Fibroblast of the aortic adventitia (primary cell): ENCODE measurements around the gene LRCH2. TPM values are rescaled to one million over a fixed set of nuclear protein-coding genes. Genes with fewer than 3 reads are reported as not detected.

ENCODE experiments used
- DNase-seq: peaks from one replicate; pipeline ENCODE4 v3.0.0-alpha.2; 2010; ENCODE audit warnings: low read depth
- H3K4me3 ChIP-seq: 2 replicates; pipeline ENCODE4 v1.5.1; 2011; ENCODE audit warnings: low read depth, mild to moderate bottlenecking, control low read depth, low read length, moderate library complexity
- total RNA-seq: library from RNA; depleted of rRNA; stranded (reverse); fragments of >200 nt; gene quantifications from 2 replicates; pipeline ENCODE4 v1.2.3, GENCODE V29; 2012; ENCODE audit warnings: low replicate concordance
- TF ChIP-seq, protein P1 (sequence below): IDR thresholded peaks from 2 replicates; pipeline ENCODE4 v1.5.1; 2011; ENCODE audit warnings: mild to moderate bottlenecking, low read length, control low read depth, inconsistent platforms; ENCODE audit not compliant: insufficient read depth

LRCH2 gene
- total RNA-seq, 1 donor, result 11.1 TPM

DNA sequence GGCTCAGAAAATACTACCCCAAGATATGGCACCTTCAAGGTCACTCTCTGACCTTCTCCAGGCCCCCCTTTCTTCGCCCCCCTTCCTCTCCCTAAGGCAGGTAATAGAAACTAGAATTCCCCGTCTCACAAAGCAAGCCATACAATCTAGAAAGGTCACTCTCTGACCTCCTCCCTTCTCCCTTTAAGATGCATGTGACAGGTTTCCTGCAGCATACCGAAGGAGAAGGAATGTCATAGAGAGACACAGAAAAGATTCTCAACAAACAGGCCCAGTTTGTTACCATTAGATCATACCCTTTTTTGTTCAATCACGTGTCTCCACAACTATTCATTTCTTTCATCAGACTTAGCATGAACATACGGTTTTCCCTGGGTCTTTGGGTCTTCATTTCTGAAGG, 95.9 kb downstream of the LRCH2 start:
- no peak for DNase-seq
- no peak overlapping the region for H3K4me3 ChIP-seq
- TF ChIP-seq, protein P1, sequence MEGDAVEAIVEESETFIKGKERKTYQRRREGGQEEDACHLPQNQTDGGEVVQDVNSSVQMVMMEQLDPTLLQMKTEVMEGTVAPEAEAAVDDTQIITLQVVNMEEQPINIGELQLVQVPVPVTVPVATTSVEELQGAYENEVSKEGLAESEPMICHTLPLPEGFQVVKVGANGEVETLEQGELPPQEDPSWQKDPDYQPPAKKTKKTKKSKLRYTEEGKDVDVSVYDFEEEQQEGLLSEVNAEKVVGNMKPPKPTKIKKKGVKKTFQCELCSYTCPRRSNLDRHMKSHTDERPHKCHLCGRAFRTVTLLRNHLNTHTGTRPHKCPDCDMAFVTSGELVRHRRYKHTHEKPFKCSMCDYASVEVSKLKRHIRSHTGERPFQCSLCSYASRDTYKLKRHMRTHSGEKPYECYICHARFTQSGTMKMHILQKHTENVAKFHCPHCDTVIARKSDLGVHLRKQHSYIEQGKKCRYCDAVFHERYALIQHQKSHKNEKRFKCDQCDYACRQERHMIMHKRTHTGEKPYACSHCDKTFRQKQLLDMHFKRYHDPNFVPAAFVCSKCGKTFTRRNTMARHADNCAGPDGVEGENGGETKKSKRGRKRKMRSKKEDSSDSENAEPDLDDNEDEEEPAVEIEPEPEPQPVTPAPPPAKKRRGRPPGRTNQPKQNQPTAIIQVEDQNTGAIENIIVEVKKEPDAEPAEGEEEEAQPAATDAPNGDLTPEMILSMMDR, result no peak

DNA sequence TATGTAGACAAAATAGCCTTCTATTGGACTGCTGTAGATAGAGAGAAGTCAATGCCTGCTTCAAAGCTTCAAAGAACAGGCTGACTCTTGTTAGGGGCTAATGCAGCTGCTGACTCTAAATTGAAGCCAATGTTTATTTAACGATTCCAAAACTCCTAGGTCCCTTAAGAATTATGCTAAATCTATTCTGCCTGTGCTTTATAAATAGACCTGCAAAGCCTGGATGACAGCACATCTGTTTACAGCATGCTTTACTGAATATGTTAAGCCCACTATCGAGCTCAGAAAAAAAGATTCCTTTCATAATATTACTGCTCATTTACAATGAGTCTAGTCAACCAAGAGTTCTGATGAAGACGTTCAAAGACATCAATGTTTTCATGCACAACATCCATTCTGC, 99.5 kb downstream of the LRCH2 start:
- TF ChIP-seq, protein P1, result no peak
- DNase-seq, result no peak
- H3K4me3 ChIP-seq, result no peak overlapping the region

DNA sequence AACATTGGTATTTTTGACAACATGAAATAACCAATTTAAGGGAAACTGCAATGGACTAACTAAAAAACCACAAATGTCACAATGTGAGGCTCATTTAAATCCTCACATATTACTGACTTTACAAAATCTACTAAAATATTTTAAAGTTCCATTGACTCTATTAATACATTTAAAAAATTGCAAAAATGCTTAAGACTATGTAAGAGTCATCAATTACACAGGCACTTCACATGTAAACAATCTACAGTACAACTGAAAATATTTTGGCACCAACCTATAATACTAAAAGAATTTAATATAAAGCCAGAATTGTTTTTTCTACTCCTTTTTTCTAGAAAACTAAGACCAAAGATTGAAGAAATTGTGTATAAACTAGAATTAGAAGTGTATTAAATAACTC, 121.5 kb downstream of the LRCH2 start:
- no peak overlapping the region for H3K4me3 ChIP-seq
- peak; percentile 11 for DNase-seq
- TF ChIP-seq, protein P1, result no peak

DNA sequence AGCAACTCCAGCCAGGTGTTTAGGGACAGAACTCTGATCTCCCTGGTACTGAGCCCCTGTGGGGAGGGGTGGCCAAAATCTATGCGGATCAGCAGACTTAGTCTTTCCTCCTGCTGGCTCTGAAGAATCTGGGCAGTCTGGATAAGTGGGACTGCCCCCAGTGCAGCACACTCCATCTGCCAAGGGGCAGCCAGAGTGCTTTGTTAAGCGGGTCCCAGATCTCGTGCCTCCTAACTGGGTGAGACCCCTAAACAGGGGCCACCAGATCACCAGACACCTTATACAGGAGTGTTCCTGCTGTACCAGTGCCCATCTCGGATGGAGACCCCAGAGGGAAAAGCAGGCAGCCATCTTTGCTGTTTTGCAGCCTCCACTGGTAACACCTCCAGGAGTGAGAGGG, 135.0 kb downstream of the LRCH2 start:
- DNase-seq, result no peak
- TF ChIP-seq, protein P1, result no peak
- no peak overlapping the region for H3K4me3 ChIP-seq

DNA sequence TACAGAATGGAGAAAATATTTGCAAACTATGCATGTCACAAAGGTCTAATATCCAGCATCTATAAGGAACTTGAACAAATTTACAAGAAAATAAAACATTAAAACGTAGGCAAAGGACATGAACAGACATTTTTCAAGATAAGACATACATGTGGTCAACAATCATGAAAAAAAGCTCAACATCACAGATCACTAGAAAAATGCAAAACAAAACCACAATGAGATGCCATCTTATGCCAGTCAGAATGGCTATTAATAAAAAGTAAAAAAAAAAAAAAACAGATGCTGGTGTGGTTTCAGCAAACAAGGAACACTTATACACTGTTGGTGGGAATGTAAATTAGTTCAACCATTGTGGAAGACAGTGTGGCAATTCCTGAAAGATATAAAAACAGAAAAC, 140.7 kb downstream of the LRCH2 start:
- no peak for DNase-seq
- no peak overlapping the region for H3K4me3 ChIP-seq
- TF ChIP-seq, protein P1, result no peak

DNA sequence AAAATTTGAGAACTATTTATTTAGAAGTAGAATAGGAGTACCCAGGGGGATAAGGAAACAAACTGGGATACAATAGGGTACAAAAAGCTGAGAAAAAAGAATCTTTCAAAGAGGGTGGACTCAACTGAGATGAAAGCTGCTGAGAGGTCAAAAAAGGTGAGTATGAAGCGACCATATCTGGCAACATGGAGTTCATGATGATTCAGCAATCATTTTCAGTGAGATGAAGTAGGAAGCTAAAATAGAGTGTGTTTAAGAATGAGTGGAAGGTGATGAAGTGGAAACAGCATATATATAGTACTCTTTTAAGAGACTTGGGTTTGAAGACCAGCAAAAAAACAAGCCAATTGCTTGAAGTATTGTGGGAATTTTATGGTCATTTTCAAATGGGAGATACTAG, 144.5 kb downstream of the LRCH2 start:
- TF ChIP-seq, protein P1, result no peak
- H3K4me3 ChIP-seq, result no peak overlapping the region
- no peak for DNase-seq

DNA sequence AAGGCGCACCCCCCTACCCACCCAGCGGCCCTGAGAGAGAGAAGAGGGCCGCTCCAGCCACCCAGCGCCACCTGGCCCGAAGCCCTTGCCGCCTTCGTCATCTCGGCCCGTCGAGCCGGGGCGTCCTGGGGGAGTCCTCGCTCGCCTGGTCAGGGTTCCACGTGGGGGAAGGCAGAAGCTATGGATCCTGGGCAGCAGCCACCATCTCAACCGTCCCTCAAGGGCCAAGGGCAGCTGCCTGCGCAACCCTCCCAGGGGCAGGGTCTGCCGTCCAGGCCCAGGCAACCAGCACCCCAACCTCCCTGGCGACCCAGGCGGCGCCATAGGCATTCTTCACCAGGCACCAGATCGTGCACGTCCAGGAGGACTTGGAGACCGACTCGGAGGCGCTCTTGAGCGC, 165.0 kb downstream of the LRCH2 start:
- no peak overlapping the region for H3K4me3 ChIP-seq
- DNase-seq, result no peak
- TF ChIP-seq, protein P1, result no peak
